Subcutaneous adipose tissue (tissue), 4 donors: ENCODE measurements around the gene ASCL2. TPM values are rescaled to one million over a fixed set of nuclear protein-coding genes. Genes with fewer than 3 reads are reported as not detected.

Source experiments
- total RNA-seq, 4 donors: library from RNA; depleted of rRNA; stranded (reverse); fragments of >200 nt; gene quantifications; one replicate each; pipeline ENCODE4 v1.1.0, GENCODE V29; 2016
- TF ChIP-seq, protein P1 (sequence below): fragments of 450-650 bp; IDR thresholded peaks from one replicate; pipeline ENCODE4 v1.5.1; 2016; ENCODE audit warnings: low read depth, mild to moderate bottlenecking, control low read depth, antibody characterized with exemption, moderate library complexity

ASCL2 gene
- total RNA-seq, 4 donors from 2014 or later, result 0.22 to 0.98 (median 0.63) TPM

DNA sequence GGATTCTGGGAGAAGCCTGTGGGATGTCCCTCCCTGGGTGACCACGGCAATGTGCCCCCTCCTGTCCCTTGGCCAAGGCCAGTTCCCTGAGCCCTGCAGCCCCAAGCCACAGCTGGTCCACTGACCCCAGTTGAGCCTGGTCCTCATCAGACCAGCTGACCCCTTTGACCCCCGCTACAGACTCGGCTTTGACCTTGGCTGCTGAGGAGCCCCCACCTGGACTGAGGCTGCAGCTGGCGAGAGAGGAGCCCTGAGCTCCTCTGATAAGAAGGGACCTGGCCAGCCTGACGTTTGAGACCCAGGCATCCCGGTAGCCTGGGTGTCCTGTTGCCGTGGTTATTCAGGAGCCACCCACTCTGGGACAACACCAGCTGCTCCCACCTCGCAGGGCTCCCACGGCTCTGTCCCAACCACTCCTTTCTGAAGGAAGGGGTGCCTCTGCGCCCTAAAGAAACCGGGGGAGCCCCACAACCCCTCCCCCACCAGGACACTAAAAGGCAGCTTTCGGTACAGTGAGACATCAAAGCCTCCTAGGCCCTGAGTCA, 3.0 kb downstream of the ASCL2 start:
- TF ChIP-seq, protein P1, sequence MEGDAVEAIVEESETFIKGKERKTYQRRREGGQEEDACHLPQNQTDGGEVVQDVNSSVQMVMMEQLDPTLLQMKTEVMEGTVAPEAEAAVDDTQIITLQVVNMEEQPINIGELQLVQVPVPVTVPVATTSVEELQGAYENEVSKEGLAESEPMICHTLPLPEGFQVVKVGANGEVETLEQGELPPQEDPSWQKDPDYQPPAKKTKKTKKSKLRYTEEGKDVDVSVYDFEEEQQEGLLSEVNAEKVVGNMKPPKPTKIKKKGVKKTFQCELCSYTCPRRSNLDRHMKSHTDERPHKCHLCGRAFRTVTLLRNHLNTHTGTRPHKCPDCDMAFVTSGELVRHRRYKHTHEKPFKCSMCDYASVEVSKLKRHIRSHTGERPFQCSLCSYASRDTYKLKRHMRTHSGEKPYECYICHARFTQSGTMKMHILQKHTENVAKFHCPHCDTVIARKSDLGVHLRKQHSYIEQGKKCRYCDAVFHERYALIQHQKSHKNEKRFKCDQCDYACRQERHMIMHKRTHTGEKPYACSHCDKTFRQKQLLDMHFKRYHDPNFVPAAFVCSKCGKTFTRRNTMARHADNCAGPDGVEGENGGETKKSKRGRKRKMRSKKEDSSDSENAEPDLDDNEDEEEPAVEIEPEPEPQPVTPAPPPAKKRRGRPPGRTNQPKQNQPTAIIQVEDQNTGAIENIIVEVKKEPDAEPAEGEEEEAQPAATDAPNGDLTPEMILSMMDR, result no peak

DNA sequence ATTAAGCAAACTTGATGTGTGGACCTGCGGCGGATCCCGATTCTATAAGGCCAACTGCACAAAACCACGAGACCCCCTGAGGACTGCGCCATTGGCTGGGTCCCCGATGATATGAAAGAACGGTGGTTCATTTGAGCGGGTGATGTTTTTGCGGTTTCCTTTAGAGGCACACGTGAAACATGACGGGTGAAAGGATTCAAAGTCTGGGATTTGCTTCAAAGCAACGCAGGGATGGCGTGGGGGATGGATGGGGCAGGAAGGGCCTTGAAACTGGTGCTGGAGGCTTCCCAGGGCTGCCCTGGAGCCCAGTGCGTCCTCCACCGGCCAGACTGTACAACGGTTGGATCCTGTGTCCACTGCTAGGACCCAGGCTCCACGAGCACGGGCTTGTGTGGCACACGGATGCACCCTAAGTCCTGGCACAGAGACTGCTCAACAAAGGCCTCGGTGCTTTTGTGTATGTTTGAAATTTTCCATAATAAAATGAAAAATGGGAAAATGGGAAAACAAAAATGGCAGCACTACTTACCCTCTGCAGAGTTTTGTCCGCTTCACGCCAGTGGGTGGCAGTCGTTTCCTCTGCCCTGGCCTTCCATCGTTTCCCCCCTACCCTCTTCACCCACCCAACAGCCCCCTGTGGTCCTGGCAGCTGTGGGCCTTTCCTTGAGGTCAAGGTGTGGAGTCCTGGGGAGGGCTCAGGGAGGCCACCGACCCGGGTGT, 3.6 kb downstream of the ASCL2 start:
- TF ChIP-seq, protein P1, result no peak

DNA sequence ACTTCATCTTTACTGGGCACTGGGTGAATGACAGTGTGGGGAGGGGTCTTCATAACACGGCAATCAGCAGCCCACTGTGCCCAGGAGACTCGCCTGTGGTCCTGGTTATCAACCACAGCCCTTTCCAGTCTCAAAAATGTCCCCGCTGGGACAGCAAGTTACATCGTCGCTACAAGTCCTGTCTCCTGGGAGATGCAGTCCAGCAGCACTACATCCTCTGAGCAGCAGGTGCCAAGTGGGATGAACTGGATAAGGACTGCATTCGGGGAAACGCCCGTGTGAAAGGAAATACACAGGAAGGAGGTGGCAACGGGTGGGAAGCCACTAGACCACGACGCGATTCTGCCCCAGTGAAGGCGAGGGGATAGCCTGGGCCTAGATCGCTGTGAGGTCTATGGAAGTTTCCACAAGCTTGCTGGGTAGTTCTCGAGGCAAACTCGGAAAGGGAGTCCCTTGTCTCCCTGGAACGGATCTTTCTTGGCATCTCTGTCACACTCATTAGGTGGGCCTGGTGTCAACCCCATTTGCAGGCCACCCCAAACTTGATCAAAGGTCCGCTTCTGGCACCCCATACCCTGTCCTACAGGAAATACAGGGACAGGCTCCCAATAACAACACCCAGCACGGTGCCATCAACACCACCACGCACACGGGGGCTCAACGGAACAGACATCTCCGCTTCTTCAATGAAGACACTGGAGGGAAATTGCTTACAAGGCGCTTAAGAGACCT, 4.4 kb downstream of the ASCL2 start:
- TF ChIP-seq, protein P1, result no peak

DNA sequence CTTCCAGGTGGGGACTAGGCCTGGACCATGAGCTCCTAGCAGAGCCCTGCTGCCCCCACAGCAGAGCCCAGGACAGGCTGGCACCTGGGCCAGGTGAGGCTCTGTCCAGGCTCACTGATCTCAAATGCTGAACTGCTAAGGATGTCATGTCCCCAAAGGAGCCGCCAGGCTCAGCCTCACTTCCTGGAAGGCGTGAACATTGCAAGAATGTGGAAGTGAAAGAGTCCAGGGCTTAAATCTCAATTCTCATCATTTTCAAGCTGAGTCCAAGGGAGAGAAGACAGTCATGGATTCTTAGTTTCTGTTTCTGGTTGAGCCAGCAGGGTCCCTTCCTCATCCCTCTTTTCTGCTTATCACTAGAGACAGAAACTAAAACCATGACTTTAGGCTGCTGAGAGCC, 5.0 kb downstream of the ASCL2 start:
- TF ChIP-seq, protein P1, result no peak

DNA sequence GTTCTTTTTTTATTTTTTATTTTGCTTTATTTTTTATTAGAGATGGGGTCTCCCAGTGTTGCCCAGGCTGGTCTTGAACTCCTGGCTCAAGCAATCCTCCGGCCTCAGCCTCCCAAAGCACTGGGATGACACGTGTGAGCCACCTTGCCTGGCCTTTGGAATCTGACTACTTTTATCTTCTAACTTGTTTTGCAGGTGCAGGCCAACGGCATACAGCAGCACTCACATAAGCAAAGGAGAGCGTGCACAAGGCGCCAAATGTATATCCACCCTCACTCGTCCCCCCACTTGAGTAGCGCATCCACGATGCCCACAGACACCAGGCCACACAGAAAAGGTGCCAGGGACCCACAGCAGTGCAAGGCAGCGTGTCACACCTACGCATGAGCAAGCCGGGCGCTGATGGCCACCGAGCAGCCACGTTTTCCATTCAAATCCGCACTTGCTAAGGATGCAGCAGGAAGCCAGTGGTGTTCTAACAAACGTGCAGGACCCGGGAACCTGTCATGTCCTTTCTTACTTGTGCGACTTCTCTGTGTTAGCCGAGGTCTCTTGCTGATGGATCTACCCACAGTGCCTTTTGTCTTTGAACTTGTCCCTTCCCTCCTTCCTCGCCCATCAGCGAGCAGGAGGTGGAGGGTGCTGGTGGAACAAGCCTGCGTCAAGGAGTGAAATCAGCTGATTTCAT, 5.9 kb downstream of the ASCL2 start:
- TF ChIP-seq, protein P1, result no peak

DNA sequence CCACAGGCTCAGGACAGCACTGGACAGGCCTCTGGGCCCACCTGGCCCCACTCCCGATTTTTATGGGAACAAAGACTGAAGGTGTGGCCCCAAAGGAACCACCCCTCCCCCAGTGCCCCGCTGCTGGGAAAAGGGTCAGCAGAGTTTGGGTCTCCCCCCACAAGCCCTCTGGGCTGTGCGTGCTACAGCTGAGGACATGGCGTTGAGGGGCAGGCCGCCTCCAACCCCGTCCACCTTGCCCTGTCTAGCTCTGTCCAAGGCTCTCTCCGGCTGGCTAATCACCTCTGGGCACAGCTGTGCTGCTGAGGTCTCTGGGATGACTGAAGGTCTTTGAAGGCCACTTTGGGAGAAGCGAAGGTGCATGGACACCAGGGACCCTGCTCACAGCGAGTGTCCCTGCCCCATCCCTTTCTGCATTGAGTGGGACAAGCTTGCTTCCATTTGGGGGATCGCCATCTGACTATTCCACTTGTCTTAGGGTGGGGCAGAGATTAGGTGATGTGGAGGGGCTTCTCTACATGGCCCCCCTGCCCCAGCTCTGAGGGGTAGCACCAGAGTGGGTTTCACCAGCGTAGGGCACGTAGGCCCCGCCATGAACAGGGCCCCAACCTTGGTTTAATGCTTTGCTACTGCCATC, 6.5 kb downstream of the ASCL2 start:
- TF ChIP-seq, protein P1, result no peak
